Peyer's patch (tissue), 4 donors: ENCODE results near the gene CLBA1.

ENCODE experiments used
- POLR2A ChIP-seq, 2 donors: fragments of 450-650 bp; IDR thresholded peaks; one replicate each; pipeline ENCODE4 v1.5.1; 2017; ENCODE audit warnings: antibody characterized with exemption in 2 of 2, mild to moderate bottlenecking in 2 of 2, moderate library complexity in 2 of 2
- TF ChIP-seq, protein P1 (sequence below), 6 experiments: fragments of 450-650 bp in 4 of 6; fragments of 200-600 bp in 2 of 6; sonication (generic) in 1 of 6; IDR thresholded peaks; one replicate each; pipeline ENCODE4 v1.5.1; 2017 to 2019; ENCODE audit warnings: antibody characterized with exemption in 6 of 6, mild to moderate bottlenecking in 3 of 6, moderate library complexity in 1 of 6

DNA sequence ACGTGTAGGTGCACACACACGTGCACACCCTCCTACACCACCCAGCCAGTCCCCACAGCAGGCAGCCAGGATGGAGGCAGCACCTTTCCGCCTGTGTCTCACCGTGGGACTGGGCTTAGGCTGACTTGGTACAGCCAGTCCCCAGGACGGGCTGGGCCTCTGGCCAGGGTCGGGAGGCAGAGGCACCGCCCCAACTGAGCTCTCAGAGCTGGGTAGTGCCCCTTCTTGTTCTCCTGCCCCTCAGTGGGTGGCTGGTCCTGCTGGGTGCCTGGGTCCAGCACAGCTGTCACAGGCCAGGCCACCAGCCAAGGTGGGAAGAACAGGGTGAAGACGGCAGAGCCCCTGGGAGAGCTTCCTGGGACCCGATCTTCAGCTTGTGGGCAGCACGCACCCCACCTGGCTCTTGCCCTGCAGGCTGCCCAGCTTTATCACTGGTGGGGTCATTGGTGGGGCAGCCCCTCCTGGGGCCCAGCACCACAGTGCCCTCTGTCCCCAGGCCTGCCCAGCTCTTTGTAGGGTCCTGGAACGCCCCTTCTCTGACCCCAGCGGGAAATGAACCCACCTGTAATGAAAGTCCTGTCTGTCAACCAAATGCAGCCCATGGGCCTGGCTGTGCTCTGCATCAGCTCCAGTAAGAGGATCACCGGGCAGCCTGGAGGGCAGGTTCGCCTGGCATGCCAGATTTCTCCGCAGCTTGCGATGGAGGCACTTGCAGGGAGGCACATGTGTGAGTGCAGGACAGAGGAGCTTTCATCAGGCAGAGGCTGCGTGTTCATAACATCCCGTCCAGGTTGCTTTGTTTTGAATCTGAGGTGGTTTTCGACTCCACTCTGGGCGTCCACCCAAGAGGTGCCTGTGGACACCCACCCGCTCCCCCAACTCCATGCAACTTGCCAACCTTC lies 20.6 kb downstream of the CLBA1 start:
- TF ChIP-seq, protein P1, sequence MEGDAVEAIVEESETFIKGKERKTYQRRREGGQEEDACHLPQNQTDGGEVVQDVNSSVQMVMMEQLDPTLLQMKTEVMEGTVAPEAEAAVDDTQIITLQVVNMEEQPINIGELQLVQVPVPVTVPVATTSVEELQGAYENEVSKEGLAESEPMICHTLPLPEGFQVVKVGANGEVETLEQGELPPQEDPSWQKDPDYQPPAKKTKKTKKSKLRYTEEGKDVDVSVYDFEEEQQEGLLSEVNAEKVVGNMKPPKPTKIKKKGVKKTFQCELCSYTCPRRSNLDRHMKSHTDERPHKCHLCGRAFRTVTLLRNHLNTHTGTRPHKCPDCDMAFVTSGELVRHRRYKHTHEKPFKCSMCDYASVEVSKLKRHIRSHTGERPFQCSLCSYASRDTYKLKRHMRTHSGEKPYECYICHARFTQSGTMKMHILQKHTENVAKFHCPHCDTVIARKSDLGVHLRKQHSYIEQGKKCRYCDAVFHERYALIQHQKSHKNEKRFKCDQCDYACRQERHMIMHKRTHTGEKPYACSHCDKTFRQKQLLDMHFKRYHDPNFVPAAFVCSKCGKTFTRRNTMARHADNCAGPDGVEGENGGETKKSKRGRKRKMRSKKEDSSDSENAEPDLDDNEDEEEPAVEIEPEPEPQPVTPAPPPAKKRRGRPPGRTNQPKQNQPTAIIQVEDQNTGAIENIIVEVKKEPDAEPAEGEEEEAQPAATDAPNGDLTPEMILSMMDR (IDR thresholded peaks at IDR 0.05): no peak
- TF ChIP-seq POLR2A (IDR thresholded peaks at IDR 0.05): no peak
